HL-60 (cell line): ENCODE measurements around the gene RPN2.

Experiments used
- CTCF ChIP-seq: IDR thresholded peaks from one replicate; pipeline ENCODE4 v1.5.1; 2011; ENCODE audit warnings: low read length, control low read depth, inconsistent platforms; ENCODE audit not compliant: insufficient read depth
- GABPA ChIP-seq: IDR thresholded peaks from 2 replicates; pipeline ENCODE4 v1.6.1; 2012; ENCODE audit warnings: low read depth
- POLR2AphosphoS5 ChIP-seq: IDR thresholded peaks from 2 replicates; pipeline ENCODE4 v1.6.1; 2012; ENCODE audit warnings: low read depth
- REST ChIP-seq: IDR thresholded peaks from 2 replicates; pipeline ENCODE4 v1.6.1; 2012; ENCODE audit warnings: low read depth; ENCODE audit not compliant: insufficient replicate concordance
- SPI1 ChIP-seq: IDR thresholded peaks from 2 replicates; pipeline ENCODE4 v1.6.1; 2012; ENCODE audit warnings: low read depth, mild to moderate bottlenecking, borderline replicate concordance

- TF ChIP-seq CTCF (no peak), POLR2AphosphoS5 (no peak), REST (no peak), SPI1 (no peak), GABPA (no peak)
Measured at GRCh38 chr20:37228656-37229055, 49.5 kb downstream of the RPN2 start.
